Breast epithelium (tissue), 3 donors: ENCODE measurements around the gene AGBL3.

ENCODE experiments used
- POLR2A ChIP-seq: fragments of 450-650 bp; IDR thresholded peaks from one replicate; pipeline ENCODE4 v1.6.1; 2016; ENCODE audit warnings: antibody characterized with exemption, mild to moderate bottlenecking, moderate library complexity
- TF ChIP-seq, protein P1 (sequence below), 3 donors: fragments of 450-650 bp; IDR thresholded peaks; one replicate each; pipeline ENCODE4 v1.5.1; 2016 to 2017; ENCODE audit warnings: antibody characterized with exemption in 3 of 3, mild to moderate bottlenecking in 3 of 3, moderate library complexity in 3 of 3

DNA sequence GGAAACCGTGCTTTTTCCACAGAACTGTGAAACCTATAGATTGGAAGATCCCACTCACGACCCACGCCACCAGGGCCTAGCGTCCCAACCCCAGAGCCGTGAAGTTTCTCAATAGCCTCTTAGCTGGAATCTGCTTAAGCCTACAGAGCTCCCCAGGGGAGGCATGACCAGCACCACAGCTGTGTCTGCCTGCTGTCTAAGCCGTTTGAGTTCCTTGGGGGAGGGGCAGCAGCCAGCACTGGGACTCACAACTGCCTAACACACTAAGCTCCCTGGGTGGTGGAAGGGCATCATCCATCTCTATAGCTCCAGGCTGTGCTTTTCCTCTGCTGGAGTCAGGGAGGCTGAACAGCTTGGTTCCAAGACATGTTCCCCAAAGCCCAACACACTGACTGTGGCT is 135.6 kb downstream of the AGBL3 start:
- TF ChIP-seq, protein P1, sequence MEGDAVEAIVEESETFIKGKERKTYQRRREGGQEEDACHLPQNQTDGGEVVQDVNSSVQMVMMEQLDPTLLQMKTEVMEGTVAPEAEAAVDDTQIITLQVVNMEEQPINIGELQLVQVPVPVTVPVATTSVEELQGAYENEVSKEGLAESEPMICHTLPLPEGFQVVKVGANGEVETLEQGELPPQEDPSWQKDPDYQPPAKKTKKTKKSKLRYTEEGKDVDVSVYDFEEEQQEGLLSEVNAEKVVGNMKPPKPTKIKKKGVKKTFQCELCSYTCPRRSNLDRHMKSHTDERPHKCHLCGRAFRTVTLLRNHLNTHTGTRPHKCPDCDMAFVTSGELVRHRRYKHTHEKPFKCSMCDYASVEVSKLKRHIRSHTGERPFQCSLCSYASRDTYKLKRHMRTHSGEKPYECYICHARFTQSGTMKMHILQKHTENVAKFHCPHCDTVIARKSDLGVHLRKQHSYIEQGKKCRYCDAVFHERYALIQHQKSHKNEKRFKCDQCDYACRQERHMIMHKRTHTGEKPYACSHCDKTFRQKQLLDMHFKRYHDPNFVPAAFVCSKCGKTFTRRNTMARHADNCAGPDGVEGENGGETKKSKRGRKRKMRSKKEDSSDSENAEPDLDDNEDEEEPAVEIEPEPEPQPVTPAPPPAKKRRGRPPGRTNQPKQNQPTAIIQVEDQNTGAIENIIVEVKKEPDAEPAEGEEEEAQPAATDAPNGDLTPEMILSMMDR (IDR thresholded peaks at IDR 0.05) = no peak
- no peak for TF ChIP-seq POLR2A
